ENCODE measurements around the gene NCF2.

NCF2 gene

DNA sequence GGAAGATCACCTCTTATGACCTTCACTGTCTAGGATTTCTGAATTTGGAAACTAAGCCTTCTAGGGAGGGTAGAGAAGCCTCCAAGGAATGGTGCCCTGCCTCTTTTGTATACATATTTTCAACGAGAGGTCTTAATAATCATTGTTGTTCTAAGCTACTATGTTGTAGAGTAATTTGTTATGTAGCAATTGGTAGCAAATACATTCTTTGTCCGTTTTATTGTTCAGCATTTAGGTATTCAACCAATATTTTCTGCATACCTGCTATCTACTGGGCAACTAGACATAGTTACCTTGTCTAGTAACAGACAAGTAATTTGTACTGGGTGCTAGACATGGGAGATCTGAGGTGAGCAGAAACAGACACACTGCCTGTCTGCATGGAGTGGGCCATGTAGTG lies 20.8 kb upstream of the NCF2 start:
- DNase-seq, result no peak

DNA sequence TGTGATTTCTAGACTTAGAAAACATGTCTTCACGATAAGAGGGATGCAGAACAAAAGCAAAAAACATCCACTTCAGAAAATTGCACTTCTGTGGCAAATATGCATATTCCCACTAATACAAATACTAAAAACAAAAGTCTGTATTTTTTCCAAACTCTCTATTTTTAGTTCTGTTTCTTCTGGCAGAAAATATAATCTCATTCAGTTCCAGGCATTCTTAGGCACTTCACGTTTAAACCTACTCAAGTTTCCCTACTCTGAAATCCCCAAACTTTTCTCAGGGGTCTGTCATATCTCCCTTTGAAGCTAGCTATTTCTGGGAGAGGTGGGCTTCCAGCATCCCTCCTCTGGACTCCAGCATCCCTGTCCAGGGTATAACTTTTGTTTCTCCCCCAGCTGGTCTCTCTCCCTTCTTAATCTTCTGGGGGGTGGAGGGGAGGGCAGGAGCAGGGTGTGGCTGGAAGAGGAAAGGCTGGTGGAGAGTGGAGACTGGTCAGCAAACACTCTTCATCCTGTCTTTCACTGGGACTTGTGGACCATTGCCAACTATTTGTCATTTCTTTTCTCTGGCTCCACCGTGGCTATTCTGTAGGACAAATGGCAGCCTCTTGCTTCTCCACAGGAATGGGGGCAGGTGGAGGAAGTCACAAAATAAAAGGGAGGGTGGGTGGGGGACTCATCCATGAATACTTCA lies 19.6 kb upstream of the NCF2 start:
- no peak for DNase-seq

DNA sequence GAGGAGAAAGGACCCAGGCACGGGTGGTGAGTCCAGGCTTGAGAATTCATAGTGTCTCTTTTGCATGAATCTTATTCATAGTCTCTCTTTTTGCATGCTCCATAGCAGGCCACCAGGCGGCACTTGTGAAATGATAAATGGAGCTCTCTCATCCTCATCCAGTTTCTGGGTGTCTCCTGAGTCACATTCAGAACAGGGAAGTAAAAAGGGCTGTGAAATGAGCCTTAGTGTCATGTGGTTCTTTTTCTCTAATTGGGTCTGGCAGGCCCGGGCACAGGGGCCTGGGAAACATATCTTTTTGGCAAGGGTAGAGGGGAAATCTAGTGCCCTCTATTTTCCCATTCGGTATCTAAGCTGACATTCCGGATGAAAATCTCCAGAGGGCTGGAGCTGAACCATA lies 19.1 kb upstream of the NCF2 start:
- DNase-seq, result no peak

DNA sequence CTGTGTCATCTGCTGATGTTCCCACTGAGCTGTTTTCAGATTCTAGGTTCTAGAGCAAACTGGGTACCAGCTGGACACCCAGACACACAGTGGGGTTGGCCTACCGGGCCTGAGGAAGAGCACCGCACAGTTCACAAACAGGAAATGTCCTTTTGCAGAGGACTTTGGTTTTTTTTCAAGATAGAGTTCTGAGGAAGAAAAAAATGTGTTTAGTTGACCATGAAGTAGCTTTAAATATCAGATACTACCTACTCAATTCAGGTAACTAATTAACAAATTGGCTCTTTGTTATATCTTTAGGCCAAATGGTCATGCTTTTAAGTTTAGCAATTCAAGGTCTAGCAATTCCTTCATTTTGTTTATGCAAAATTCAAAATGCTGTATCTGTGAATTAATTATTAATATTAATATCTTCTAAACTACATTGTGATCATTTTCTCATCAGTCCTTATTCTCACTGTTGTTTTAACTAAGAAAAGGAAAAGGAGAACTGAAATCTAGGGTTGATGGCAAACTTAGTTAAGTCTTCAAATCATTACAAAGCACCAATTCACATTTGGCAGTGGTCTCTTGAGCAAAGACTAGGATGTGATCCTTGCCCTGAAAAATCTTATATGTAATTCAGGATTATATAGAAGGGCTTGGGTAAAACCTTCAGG lies 17.2 kb upstream of the NCF2 start:
- no peak for DNase-seq

DNA sequence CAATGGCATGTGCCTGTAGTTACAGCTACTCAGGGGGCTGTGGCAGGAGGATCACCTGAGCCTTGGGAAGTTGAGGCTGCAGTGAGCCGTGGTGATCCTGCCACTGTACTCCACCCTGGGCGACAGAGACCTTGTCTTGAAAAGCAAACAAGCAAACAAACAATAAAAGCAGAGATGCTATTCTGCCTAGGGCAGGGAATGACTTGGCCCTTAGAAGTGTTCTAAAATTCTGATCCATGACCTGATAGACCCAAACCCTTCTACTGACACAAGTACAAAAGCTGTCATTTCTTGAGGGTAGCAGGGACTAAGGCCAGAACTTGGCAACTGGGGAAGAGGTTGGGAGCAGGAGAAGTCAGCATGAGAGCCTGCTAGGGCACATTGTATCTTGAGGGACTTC lies 15.6 kb upstream of the NCF2 start:
- DNase-seq, result no peak

DNA sequence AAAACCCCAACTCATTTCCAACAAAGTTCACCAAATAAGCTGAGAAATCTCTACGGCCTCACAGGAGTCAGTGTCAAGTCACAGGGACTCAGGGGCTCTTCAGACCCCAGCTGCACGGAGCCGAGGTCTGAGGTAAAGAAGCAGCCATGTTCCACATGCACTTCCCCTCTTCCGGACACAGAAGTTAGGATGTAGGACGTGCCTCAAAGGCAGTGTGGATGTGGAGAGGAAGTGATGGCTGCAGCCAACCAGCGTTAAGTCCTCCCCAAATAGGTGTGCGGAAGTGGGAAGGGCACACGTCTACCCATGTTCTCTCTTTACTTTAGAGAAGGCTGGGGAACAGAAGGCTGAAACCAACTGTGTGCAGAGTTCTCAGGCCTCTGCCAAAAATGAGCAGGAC lies 14.6 kb upstream of the NCF2 start:
- no peak for DNase-seq

DNA sequence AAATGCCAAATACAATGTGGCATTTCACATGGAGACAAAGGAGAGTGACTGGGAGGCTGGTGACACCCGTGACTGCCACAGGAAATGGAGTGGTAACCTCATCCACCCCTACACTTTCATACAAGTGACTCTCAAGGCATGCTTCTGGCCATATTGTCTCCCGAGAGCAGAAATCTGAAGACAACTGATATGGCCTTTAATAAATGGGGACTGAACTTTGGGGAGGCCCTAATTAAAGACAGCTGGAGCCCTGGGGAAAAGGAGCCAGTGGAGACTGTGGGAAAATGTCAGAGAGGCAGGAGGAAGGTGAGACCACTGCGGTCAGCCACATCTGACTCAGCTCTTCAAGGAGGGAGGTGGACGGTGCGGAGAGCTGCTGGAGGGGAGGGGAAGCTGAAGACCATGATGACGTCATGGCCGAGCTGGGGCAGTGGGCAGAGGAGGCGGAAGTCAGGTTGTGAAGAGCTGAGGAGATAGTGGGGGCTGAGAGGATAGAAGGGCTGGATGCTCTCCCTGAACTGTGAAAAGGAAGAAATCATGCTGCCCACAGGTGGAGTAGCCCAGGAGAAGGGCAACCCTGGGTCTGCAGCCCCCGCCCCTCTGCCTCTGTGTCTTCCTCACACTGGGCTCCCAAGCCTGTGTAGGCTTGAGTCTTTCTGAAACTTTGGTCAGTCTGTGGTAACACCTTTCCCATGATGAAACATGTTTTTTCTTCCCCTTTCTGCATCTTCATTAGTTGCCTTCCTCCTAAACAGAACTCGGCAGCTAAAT lies 14.0 kb upstream of the NCF2 start:
- no peak for DNase-seq

DNA sequence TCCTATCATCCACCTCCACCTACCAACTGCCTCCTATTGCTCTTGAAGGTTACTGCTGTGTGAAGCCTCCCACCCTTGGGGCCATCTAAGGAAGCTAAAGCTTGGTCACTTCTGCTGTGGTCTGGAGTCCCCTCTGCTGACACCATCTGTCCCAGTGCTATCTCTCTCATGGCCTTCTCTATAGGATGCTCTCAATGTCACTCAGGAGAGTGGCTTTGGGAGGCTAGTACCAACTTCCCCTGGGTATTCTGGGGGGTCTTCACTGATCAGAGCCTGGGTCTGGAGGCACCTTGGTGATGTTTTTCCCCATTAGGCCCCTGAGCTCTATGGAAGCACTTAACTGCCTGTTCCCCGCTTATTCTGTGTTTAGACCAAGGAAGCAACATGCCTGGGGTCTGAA lies 12.3 kb upstream of the NCF2 start:
- no peak for DNase-seq

DNA sequence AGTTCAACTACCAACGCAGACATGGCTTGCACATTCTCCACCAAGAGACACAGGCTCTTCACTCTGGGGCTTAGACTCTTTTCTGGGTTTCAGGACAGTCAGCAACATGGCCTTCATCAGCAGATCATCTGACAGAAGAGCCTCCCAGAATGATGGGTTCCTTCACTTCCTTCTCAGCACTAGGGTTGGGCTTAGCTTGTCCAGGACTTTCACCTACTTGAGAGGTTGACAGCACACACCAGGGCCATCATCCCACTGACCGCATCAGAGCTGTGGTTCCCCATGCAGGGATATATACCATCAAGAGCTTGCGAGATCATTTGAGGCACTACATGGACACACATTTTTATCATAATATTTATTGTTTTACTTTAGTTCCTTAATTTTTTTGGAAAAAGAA lies 10.4 kb upstream of the NCF2 start:
- no peak for DNase-seq

DNA sequence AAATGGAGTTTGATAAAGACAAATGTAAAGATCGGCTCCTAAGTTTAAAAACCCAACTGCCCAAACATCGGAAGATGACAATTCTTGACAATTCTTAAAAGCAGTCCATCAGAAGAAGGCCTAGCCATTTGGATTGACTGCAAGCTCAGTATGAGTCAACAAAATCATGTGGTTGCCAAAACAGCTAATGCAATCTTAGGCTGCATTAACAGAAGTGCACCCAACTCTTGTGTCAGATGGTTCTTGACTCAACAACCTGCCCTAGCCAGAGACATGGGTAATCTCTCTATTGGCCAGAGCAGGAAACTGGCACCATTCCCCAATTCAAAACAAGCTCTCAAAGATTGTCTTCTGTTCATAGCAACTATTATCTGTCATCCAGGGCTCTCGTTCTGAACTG lies 9.9 kb upstream of the NCF2 start:
- peak; percentile 19 for DNase-seq

DNA sequence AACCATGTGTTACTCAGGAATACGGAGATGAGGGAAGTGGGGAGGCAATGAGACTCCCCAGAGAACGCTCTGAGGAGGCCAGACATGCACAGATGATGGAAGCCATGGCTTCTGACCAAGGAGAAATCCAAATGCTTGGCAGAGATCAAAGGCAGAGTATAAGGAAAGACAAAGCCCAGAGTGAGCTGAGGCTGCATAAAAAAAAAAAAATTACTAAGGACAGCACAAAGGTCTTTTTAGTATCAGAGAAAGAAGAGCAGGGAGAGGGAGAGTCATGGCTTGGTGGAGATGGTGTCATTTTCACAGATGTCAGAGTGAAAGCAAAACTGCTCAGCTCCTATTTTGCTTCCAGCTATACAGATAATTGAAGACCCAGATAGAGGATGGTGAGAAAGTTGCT lies 8.1 kb upstream of the NCF2 start:
- DNase-seq, result peak; percentile 23

DNA sequence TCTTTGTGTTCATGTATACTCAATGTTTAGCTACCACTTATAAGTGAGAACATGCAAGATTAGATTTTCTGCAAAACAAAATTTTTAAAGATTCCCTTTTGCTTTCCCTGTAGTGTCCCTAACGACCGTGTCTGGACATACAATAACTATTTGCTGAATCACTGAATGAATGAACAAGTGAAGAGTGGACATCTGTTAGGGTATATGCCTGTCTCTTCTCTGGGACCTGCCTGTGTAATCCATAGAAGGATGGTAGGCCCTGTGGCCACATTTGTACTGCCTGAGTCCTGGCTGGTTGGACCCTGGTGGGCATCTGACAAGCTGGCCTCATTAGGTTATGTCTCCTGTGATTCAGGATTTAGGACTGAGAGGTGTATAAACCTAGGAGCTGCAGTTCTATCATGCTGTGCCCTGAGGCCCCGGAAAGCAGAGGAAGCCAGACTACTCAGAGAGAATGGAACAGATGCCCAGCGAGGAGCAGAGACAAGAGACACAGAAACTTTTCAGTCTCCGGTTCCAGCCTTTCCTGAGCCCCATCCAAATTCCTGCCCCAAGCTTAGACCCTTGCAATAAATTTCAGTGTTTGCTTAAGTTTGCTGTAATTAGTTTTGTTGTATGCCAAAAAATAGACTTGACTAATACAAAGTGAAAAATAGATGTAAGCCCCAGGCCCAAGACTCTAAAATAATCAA lies 7.5 kb upstream of the NCF2 start:
- DNase-seq, result no peak

DNA sequence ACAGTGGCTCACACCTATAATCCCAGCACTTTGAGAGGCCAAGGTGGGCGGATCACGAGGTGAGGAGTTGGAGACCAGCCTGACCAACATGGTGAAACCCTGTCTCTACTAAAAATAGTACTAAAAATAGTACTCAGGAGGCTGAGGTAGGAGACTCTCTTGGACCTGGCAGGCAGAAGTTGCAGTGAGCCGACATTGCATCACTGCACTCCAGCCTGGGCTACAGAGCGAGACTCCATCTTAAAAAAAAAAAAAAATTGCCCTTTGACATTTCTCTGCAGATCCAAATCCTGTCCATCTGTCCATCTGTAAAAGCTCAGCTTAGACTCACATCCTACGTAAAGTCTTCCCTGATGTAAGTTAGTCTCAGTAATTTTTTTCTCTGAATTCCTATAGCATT lies 6.2 kb upstream of the NCF2 start:
- DNase-seq, result no peak

DNA sequence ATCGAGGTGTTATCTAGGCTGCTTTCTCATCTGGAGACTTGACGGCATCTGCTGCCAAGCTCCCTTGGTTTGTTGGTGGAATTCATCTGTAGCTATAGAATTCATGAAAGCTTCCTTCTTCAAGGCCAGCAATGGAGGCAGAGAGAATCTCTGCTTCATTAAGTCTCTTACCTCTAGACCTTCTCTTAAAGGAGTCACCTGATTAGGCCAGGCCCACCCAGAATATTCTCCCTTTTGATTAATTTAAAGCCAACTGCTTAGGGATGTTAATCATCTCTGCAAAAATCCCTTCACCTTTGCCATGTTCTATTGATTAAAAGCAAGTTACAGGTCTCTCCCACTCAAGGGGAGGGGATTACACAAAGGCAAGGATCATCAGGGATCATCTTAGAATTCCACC lies 5.3 kb upstream of the NCF2 start:
- DNase-seq, result no peak

DNA sequence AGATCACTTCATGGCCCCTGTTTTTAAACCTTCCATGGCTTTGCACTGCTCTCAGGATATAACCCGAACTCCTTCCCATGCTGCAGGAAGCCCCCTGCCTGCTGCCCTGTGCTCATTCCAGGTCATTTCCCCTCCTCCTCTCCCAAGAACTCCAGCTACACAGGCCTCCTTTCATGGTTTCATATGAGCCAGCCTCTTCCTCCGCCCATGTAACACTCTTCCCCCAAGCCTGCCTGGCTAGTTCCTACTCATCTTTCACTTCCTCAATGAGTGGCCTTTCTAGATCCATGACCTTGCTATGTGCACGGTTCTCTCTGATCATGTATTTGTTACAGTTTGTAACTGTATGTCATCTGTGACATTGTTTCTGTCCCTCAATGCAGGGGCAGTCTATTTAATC lies 3.1 kb upstream of the NCF2 start:
- no peak for DNase-seq

DNA sequence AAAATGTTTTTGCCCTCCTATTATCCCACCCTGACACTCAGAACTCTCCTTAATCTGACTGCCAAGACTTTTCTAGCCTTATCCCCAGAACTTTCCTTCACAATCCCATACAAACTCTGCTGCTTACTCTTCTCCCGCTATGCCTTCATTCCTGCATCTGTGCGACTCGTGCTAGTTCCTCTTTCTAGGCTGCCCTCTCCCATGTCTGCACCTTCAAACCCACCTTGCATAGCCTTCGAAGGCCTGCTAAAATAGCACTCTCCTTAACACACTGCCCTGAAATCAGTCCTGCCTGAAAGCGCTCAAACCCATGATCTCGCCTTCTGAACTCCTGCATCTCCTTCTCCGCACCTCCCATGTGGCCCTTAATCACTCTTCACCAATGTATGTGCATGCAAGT lies 2.5 kb upstream of the NCF2 start:
- no peak for DNase-seq

DNA sequence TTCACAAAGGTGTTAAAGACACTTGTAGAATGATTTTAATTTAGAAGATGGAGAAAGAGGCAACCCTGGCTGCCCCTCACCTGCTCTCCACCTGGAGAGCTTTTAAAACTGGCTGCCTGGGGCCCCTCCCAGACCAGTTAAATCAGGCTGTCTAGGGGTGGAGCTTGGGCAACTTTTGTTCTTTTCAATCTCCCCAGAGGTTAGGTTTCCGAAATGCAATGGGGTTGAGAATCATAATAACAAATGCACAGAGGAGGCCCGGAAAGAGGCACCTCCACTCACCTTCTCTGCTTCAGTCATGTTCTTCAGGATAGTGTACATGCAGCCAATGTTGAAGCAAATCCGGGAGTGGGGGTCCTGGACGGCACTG lies 400 bp downstream of the NCF2 start:
- DNase-seq, result no peak

DNA sequence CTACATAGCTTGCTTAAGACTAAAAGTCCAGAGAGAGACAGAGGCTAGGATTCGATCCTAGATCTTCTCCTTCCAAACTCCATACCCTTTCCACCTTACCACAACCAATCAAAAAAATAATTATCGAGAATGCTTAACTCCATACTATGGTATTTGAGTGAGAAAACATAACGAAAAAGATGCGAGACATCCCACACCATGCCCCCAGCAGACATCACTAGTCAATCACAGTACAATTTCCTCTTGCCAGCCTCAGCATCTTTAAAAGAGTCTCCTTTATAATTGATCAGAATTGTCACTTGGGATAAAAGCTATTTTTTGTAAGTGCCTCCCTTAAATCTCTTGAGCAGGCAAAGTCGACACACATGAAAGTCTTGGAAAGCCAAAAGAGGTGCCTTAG lies 875 bp downstream of the NCF2 start:
- DNase-seq, result no peak

DNA sequence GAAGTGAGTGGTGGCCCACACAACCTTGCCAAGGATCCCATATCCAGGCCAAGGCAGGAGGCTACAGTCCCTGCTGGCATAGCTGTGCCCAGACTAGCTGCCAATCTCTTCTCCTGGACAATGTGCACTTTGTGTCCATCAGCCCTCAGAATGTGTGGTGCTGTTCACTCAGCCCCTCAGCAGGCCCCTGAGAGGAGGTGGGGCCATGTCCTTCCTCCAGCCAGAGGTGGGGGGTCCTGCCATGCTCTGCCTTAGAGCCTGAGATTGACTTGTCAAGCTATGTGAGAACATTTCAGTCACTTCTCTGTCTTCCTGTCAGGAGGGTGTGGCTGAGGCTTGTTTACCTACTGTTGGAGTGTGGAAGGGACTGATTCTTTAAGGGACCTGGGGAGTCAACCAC lies 1.4 kb downstream of the NCF2 start:
- DNase-seq, result no peak

DNA sequence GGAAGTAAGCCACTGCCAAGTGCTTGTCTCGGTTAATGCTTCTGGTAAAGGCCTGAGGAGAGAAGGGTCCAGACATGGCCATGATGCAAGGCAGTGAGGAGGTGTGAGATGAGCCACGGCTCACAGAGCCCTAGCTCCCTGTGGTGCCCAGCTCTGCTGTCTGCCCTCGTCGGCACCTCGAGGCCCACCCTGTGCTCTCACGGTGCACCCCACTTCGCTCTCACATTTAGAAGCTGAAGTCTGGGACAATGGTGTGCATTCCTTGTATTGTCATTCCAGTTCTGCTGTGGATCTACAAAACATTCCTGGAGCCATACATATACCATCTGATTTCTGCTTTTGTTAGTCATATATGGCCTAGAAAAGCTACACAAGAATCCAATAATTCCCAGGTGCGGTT lies 3.3 kb downstream of the NCF2 start:
- no peak for DNase-seq

DNA sequence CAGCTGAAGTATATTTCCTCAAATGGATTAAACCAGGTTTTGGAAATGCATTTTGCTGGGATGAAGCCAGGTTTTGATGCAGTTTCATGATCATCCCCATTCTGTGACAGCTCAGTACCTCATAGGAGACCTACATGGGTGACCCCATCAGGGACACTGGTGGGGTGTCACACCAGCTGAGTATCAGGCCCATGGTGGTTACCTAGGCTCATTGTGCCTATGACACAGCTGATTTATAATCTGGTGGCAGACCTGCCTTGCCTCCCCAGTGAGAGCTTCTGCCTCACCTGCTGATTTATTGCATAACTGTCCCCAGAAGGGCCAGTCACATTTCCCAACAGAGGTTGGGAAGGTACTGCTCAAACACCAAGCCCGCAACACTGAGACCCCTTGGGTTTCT lies 3.8 kb downstream of the NCF2 start:
- DNase-seq, result no peak

DNA sequence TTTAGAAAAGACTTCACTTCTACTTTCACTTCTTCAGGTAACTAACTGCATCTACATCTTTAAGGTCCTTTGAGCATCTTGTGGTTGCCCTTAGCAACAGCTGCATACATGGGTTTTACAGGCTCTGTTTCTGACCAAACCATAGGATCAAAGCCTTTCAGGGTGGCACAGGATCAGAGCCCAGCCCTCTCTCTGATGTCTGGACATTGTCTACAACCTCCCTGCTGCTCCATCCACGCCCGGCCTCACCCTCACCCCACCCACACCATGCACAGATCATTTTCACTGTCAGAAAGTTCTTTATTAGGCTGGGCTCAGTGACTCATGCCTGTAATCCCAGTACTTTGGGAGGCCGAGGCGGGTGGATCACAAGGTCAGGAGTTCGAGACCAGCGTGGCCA lies 5.2 kb downstream of the NCF2 start:
- DNase-seq, result no peak

DNA sequence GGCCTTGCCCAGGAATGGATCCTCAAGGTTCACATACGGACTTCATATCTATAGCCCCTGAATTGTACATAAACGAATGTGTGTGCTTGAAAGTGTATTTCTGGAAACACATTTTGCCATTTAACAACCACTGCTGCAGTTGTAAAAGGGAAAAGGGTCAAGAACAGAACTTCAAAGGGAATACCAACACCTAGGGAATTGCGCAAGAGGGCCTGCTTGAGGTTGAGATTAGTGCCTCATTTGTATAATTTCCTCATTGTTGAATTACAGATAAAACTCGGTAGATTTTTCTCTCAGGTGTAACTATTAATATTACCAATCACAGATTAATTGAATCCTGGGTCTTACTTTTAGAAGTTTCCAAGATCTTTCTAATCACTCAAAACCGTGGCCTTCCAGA lies 6.1 kb downstream of the NCF2 start:
- no peak for DNase-seq

DNA sequence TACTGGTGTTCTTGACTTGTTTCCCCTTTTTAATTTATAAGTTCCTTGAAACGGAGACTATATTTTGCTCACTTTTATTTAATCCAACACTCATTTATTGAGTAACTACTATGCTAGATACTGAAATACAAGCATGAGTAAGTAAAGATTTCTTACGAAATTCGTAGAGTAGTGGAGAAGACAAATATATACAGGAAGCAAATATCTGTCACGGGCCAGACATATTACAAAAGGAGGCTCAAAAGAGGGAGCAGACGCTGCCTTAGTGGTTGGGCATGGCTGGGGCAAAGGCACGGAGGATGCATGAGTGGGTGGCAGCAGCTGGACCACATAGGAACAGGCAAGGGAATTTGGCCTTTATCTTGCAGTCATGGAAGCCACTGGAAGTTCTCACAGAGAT lies 6.8 kb downstream of the NCF2 start:
- no peak for DNase-seq

All from activated CD4-positive, alpha-beta T cell treated with anti-CD3 and anti-CD28 coated beads, Interleukin-2, Interleukin-6, amounts not matched to agents 100 ng/mL and 50 ng/mL, durations not matched to agents 16 hours and 8 hours (primary cell).